SK-N-SH treated with all-trans-retinoic acid at 6 μM for 48 hours (cell line): ENCODE measurements around the gene RASAL2.
A peak's percentile ranks its signal among the peaks of the same experiment; 100 is the strongest.

Experiments used
- ATAC-seq: fragments of 200-7000 bp; cut with Tn5 transposase; 3 replicates; pipeline ENCODE4 v1.9.1; 2020; ENCODE audit warnings: mild to moderate bottlenecking, moderate library complexity
- ARNTL ChIP-seq: fragments of 450-650 bp; formaldehyde crosslinking; IDR thresholded peaks from 2 replicates; pipeline ENCODE4 v1.5.0; 2020; ENCODE audit warnings: low read depth, mild to moderate bottlenecking, moderate library complexity, borderline replicate concordance
- BACH2 ChIP-seq: fragments of 250-450 bp; sonication (Bioruptor Pico); IDR thresholded peaks from 2 replicates; pipeline ENCODE4 v1.9.0; 2021; ENCODE audit warnings: mild to moderate bottlenecking, borderline replicate concordance
- CSDC2 ChIP-seq: fragments of 250-450 bp; sonication (Bioruptor Pico); IDR thresholded peaks from 2 replicates; pipeline ENCODE4 v1.5.0; 2020; ENCODE audit warnings: mild to moderate bottlenecking, moderate library complexity
- GLIS3 ChIP-seq: fragments of 250-450 bp; sonication (Bioruptor Pico); IDR thresholded peaks from 2 replicates; pipeline ENCODE4 v1.5.0; 2020; ENCODE audit warnings: mild to moderate bottlenecking, moderate library complexity
- ISL1 ChIP-seq: fragments of 250-450 bp; sonication (Bioruptor Pico); IDR thresholded peaks from 2 replicates; pipeline ENCODE4 v2.1.2; 2022; ENCODE audit warnings: mild to moderate bottlenecking, moderate library complexity
- PATZ1 ChIP-seq: fragments of 250-450 bp; sonication (Bioruptor Pico); IDR thresholded peaks from 2 replicates; pipeline ENCODE4 v1.8.0; 2020; ENCODE audit warnings: mild to moderate bottlenecking, moderate library complexity, borderline replicate concordance
- POU6F1 ChIP-seq: fragments of 250-450 bp; sonication (Bioruptor Pico); IDR thresholded peaks from 2 replicates; pipeline ENCODE4 v1.8.0; 2021; ENCODE audit warnings: low read depth, mild to moderate bottlenecking, moderate library complexity, borderline replicate concordance
- PPARA ChIP-seq: fragments of 250-450 bp; sonication (Bioruptor Pico); IDR thresholded peaks from 2 replicates; pipeline ENCODE4 v1.5.0; 2020; ENCODE audit warnings: mild to moderate bottlenecking, borderline replicate concordance
- RARB ChIP-seq: fragments of 250-450 bp; sonication (Bioruptor Pico); IDR thresholded peaks from 2 replicates; pipeline ENCODE4 v1.8.0; 2021; ENCODE audit warnings: mild to moderate bottlenecking, moderate library complexity
- SNAI2 ChIP-seq: fragments of 250-450 bp; sonication (Bioruptor Pico); IDR thresholded peaks from 2 replicates; pipeline ENCODE4 v1.5.0; 2020; ENCODE audit warnings: mild to moderate bottlenecking, moderate library complexity
- TCF4 ChIP-seq: fragments of 250-450 bp; sonication (Bioruptor Pico); IDR thresholded peaks from 2 replicates; pipeline ENCODE4 v1.8.0; 2021; ENCODE audit warnings: mild to moderate bottlenecking, moderate library complexity, borderline replicate concordance
- TOX ChIP-seq: fragments of 250-450 bp; sonication (Bioruptor Pico); IDR thresholded peaks from 2 replicates; pipeline ENCODE4 v1.8.0; 2021; ENCODE audit warnings: mild to moderate bottlenecking, moderate library complexity, borderline replicate concordance
- TSHZ2 ChIP-seq: fragments of 250-450 bp; sonication (Bioruptor Pico); IDR thresholded peaks from 2 replicates; pipeline ENCODE4 v1.5.0; 2020; ENCODE audit warnings: mild to moderate bottlenecking, moderate library complexity
- ZC3H10 ChIP-seq: fragments of 250-450 bp; sonication (Bioruptor Pico); IDR thresholded peaks from 2 replicates; pipeline ENCODE4 v1.5.1; 2021; ENCODE audit warnings: mild to moderate bottlenecking, moderate library complexity
- ZNF565 ChIP-seq: fragments of 450-650 bp; formaldehyde crosslinking; conservative IDR thresholded peaks from 2 replicates; pipeline ENCODE4 v1.5.0; 2020; ENCODE audit warnings: low read depth, mild to moderate bottlenecking, moderate library complexity
- ZNF8 ChIP-seq: fragments of 450-650 bp; formaldehyde crosslinking; IDR thresholded peaks from 2 replicates; pipeline ENCODE4 v1.5.0; 2020; ENCODE audit warnings: mild to moderate bottlenecking, moderate library complexity
- TF ChIP-seq, protein P1 (sequence below): fragments of 250-450 bp; sonication (Bioruptor Pico); IDR thresholded peaks from 2 replicates; pipeline ENCODE4 v1.5.1; 2021; ENCODE audit warnings: mild to moderate bottlenecking, moderate library complexity
- TF ChIP-seq, protein P2 (sequence below): fragments of 250-450 bp; sonication (Bioruptor Pico); IDR thresholded peaks from 2 replicates; pipeline ENCODE4 v1.5.1; 2020; ENCODE audit warnings: low read depth, mild to moderate bottlenecking, moderate library complexity

The RASAL2 gene

DNA sequence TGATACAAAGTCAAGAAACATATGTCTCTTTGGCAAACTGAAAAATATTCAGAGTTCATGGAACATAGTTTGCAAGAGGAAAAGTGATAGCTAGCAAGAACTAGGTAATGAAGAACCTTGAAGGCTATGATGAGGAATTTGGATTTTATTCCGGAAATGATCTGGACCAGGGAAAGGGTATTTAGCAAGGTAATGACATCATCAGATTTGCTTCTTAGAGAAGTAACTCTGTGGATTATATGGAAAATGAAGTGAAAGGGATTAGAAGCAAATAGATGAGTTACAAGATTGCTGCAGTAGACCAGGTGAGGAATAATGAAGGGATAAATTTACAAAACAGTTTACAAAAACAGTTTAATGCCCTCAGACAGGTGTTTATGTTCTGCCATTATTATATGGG lies 197.3 kb downstream of the RASAL2 start:
- no peak for TF ChIP-seq ISL1 (CRISPR knock-in tag)
- TF ChIP-seq ZNF565 (CRISPR knock-in tag) = no peak
- TF ChIP-seq PPARA (CRISPR knock-in tag) = no peak
- no peak for TF ChIP-seq CSDC2 (CRISPR knock-in tag)
- TF ChIP-seq ZC3H10 (CRISPR knock-in tag) = no peak
- no peak for TF ChIP-seq TSHZ2 (CRISPR knock-in tag)
- TF ChIP-seq, protein P1, sequence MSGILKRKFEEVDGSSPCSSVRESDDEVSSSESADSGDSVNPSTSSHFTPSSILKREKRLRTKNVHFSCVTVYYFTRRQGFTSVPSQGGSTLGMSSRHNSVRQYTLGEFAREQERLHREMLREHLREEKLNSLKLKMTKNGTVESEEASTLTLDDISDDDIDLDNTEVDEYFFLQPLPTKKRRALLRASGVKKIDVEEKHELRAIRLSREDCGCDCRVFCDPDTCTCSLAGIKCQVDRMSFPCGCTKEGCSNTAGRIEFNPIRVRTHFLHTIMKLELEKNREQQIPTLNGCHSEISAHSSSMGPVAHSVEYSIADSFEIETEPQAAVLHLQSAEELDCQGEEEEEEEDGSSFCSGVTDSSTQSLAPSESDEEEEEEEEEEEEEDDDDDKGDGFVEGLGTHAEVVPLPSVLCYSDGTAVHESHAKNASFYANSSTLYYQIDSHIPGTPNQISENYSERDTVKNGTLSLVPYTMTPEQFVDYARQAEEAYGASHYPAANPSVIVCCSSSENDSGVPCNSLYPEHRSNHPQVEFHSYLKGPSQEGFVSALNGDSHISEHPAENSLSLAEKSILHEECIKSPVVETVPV (CRISPR knock-in tag) = no peak
- no peak for TF ChIP-seq PATZ1 (CRISPR knock-in tag)
- TF ChIP-seq TOX = no peak
- TF ChIP-seq POU6F1 (CRISPR knock-in tag) = no peak
- no peak for TF ChIP-seq ZNF8
- TF ChIP-seq RARB (CRISPR knock-in tag) = no peak
- no peak for ATAC-seq

DNA sequence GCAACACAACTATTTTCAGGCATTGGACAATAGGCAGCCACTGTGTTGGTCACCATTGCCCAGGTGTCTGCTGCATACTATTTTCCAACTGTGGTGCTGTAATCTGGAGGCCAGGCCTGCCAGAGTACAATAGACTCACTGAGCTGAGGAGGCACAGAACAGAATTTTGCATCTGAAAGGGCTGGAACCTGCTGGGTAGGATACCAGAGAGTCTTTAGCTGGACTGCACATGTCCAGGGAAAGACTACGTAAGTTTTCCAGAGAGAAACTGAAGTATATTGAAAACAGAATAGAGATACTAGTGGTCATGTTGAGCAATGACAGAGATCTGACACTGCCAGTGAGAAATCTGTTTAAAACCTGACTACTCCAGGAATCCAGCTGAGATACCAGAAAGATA lies 200.8 kb downstream of the RASAL2 start:
- ATAC-seq = peak; percentile 69
- TF ChIP-seq ZC3H10 (CRISPR knock-in tag) (no peak), ARNTL (no peak), RARB (CRISPR knock-in tag) (no peak)
- TF ChIP-seq, all 23 proteins: peak for 0

DNA sequence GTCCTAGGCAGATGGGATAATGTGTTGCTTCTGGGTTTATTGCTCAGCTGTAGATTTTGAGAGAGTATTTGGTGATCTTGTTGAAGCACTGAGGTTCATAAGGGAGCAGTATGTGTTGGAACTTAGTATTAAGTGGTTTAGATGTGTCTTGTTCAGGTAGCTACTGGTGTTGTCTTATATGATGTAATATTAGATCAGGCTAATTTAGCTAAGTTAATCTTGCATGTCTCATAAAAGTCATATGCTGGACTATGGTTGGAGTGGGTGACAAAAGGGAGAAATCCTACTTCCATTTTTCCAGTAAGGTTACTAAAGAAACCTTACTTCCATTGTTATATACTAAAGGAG lies 206.4 kb downstream of the RASAL2 start:
- ATAC-seq = no peak
- TF ChIP-seq ARNTL (no peak), GLIS3 (CRISPR knock-in tag) (no peak), PPARA (CRISPR knock-in tag) (no peak), SNAI2 (CRISPR knock-in tag) (no peak), PATZ1 (CRISPR knock-in tag) (no peak), POU6F1 (CRISPR knock-in tag) (no peak), ZC3H10 (CRISPR knock-in tag) (no peak), TCF4 (no peak)
- TF ChIP-seq, all 23 proteins: peak for 0

DNA sequence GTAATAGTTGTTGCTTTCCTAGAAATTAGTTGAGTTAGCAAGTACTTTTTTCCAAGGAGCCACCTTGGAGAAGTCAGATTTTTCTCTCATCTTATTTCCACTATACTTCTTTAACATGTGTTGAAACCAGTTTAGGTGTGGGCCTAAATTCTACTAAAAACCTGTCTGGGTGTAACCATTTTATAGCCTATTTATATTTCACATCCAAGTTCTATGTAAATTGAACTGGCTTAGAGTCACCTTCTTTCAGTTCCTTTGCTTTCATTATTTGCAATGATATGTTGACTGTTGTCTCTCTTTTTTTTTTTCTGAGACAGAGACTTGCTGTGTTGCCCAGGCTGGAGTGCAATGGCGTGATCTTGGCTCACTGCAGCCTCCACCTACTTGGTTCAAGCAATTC lies 207.2 kb downstream of the RASAL2 start:
- no peak for ATAC-seq
- TF ChIP-seq BACH2 (CRISPR knock-in tag) = no peak
- TF ChIP-seq, protein P1 (CRISPR knock-in tag) = no peak
- no peak for TF ChIP-seq GLIS3 (CRISPR knock-in tag)
- TF ChIP-seq PPARA (CRISPR knock-in tag) = no peak
- TF ChIP-seq, protein P2, sequence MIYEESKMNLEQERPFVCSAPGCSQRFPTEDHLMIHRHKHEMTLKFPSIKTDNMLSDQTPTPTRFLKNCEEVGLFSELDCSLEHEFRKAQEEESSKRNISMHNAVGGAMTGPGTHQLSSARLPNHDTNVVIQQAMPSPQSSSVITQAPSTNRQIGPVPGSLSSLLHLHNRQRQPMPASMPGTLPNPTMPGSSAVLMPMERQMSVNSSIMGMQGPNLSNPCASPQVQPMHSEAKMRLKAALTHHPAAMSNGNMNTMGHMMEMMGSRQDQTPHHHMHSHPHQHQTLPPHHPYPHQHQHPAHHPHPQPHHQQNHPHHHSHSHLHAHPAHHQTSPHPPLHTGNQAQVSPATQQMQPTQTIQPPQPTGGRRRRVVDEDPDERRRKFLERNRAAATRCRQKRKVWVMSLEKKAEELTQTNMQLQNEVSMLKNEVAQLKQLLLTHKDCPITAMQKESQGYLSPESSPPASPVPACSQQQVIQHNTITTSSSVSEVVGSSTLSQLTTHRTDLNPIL = no peak
- no peak for TF ChIP-seq ZNF8
- TF ChIP-seq ISL1 (CRISPR knock-in tag) = no peak
